ENCODE results near the gene MTFP1. TPM values are rescaled to one million over a fixed set of nuclear protein-coding genes. Genes with fewer than 3 reads are reported as not detected.
A peak's percentile ranks its signal among the peaks of the same experiment; 100 is the strongest.

MTFP1 gene
- total and polyA plus RNA-seq, 7 experiments from 2014 or later, result 10.2 to 68.2 (median 26.7) TPM

DNA sequence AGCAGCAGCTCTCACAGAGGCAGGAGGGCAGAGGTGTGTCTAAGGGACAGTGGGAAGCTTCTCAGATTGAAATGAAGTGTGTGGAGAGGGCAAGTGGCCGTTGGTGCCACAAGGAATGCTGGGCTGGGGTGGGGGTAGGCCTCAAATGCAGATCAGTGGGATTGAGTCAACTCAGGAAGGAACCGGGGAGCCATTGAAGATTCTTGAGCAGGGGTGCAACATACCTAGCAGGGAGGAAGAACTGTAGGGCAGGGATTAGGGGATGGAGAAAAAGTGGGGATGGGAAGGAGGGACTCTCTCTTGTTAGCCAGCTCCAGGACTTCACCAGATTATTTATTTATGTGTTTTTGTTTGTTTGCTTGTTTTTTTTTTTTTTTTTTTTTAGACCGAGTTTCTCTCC is 31.7 kb upstream of the MTFP1 start:
- ChIA-PET CTCF (interaction anchor here (0.6 to 4.8 kb wide), 4 partner anchors 31 to 131 kb away, joined by 3 to 38 read pairs (median 8); partner anchors contain the start of gene MTFP1), POLR2A (interaction anchor here (0.6 to 12.2 kb wide), 5 partner anchors 26 to 837 kb away, joined by 3 to 158 read pairs (median 3); partner anchors contain the start of gene MTFP1)
- H3K4me3 Mint-ChIP-seq, result peak overlapping the region in 2 of 10 donors; percentile 13 to 27
- intact Hi-C loops (cut with micrococcal nuclease), result loop anchor here in 1 of 2 donors (5.0 to 10.0 kb wide), 2 partner anchors 287 to 361 kb away; no protein-coding TSS in a partner anchor
- H3K27me3 Mint-ChIP-seq, result peaks cover 0 to 5% (median 0%) of the 10 kb centered on the region in 5 donors
- no peaks in the 10 kb centered on the region for H3K9me3 ChIP-seq (ENCODE audit: control insufficient read depth in 2 of 3, low read length in 3 of 3)
- no peak overlapping the region for H3K4me3 ChIP-seq (ENCODE audit: low read length)
- ATAC-seq (no peak), DNase-seq (no peak)
- H3K27me3 ChIP-seq (ENCODE audit: control insufficient read depth in 2 of 2, insufficient read depth in 2 of 2, low read length in 2 of 2), result no peaks in the 10 kb centered on the region
- H3K36me3 ChIP-seq (ENCODE audit: control insufficient read depth in 2 of 3, insufficient read depth in 3 of 3, low read length in 3 of 3), result peaks cover 0 to 4% (median 0%) of the 10 kb centered on the region in 3 experiments
- H3K27ac ChIP-seq (ENCODE audit: low read depth, low read length), result no peak overlapping the region
- H3K36me3 Mint-ChIP-seq, result peaks cover 0 to 3% (median 0%) of the 10 kb centered on the region in 5 donors
- peaks cover 11 to 26% of the 10 kb centered on the region in 2 donors for H3K4me1 ChIP-seq (ENCODE audit: control insufficient read depth in 2 of 2, insufficient read depth in 2 of 2, low read length in 2 of 2)
- no peaks in the 10 kb centered on the region for H3K9me3 Mint-ChIP-seq
- peak overlapping the region in 4 of 9 donors; percentile 28 to 94 (median 70) for H3K27ac Mint-ChIP-seq
- peaks cover 33 to 67% (median 55%) of the 10 kb centered on the region in 7 donors for H3K4me1 Mint-ChIP-seq

DNA sequence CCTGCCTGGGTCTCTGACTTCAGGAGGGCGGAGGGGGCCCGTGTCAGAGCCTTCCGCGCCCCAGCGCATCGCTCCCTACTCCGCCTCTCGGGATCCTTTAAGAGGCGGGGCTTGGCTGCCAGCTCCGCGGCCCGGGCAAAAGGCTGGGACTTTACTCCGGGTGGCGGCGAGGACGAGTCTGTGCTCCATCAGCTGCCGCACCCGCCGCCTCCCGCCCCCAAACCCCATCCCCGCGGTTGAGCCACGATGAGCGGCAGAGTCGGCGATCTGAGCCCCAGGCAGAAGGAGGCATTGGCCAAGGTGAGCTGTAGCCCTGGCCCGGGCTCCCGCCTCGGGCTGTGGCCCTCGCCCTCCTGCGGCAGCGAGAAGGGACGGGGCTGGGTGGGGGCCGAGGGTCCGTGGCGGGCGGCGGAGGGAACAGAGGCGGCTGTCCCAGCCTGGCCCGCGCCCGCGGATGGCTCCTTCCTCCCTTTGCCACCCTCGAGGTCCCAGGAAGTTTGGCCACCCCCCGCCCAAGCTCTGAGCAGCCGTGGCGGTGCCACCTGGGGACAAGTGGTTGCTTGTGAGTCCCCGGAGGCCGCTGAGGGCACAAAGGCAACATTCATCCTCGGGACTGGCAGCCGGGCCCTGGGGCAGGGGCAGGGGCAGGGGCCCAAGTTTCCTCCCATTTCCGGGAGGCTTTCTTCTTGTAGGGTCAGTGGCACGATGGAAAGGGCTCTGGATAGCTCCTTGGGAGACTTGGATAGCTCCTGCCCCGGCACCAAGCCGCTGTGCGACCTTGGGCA is 28.5 kb upstream of the MTFP1 start, which contains the start of gene SEC14L2:
TSS of gene SEC14L2 (plus strand) at position 148 of the 785 bp plus-strand sequence. CDS start at position 247, 99 bp downstream.
- peak within 1 kb of the TSS; percentile 85 to 95 (median 90) for H3K4me3 Mint-ChIP-seq
- peaks cover 12 to 22% of the 10 kb centered on the region in 2 donors for H3K4me1 ChIP-seq (ENCODE audit: control insufficient read depth in 2 of 2, insufficient read depth in 2 of 2, low read length in 2 of 2)
- no peaks in the 10 kb centered on the region for H3K9me3 ChIP-seq (ENCODE audit: control insufficient read depth in 2 of 3, low read length in 3 of 3)
- intact Hi-C loops (cut with micrococcal nuclease), result loop anchor here (1.0 to 10.0 kb wide), 3 partner anchors 27 to 358 kb away; no protein-coding TSS in a partner anchor
- peak within 1 kb of the TSS; percentile 77 for H3K27ac ChIP-seq (ENCODE audit: low read depth, low read length)
- H3K9me3 Mint-ChIP-seq, result no peaks in the 10 kb centered on the region
- peaks cover 29 to 69% (median 46%) of the 10 kb centered on the region in 7 donors for H3K4me1 Mint-ChIP-seq
- H3K36me3 ChIP-seq (ENCODE audit: control insufficient read depth in 2 of 3, insufficient read depth in 3 of 3, low read length in 3 of 3), result peaks cover 0 to 4% (median 0%) of the 10 kb centered on the region in 3 experiments
- ATAC-seq (peak; percentile 81), DNase-seq (peak; percentile 26 to 73 (median 50))
- peak within 1 kb of the TSS; percentile 71 for H3K4me3 ChIP-seq (ENCODE audit: low read length)
- H3K27me3 ChIP-seq (ENCODE audit: control insufficient read depth in 2 of 2, insufficient read depth in 2 of 2, low read length in 2 of 2), result no peaks in the 10 kb centered on the region
- CTCF ChIA-PET, result interaction anchor here (0.5 to 4.8 kb wide), 9 partner anchors 10 to 189 kb away, joined by 3 to 38 read pairs (median 3); partner anchors contain the start of genes MTFP1 and RNF215
- peaks cover 0 to 5% (median 0%) of the 10 kb centered on the region in 5 donors for H3K27me3 Mint-ChIP-seq
- POLR2A ChIA-PET, result interaction anchor here (0.8 to 12.2 kb wide), 11 partner anchors 9 to 475 kb away, joined by 3 to 158 read pairs (median 5); partner anchors contain the start of genes CASTOR1, CCDC157, MTFP1 and SF3A1
- H3K36me3 Mint-ChIP-seq, result peaks cover 0 to 5% (median 0%) of the 10 kb centered on the region in 5 donors
- H3K27ac Mint-ChIP-seq, result peak within 1 kb of the TSS; percentile 77 to 94 (median 91)

DNA sequence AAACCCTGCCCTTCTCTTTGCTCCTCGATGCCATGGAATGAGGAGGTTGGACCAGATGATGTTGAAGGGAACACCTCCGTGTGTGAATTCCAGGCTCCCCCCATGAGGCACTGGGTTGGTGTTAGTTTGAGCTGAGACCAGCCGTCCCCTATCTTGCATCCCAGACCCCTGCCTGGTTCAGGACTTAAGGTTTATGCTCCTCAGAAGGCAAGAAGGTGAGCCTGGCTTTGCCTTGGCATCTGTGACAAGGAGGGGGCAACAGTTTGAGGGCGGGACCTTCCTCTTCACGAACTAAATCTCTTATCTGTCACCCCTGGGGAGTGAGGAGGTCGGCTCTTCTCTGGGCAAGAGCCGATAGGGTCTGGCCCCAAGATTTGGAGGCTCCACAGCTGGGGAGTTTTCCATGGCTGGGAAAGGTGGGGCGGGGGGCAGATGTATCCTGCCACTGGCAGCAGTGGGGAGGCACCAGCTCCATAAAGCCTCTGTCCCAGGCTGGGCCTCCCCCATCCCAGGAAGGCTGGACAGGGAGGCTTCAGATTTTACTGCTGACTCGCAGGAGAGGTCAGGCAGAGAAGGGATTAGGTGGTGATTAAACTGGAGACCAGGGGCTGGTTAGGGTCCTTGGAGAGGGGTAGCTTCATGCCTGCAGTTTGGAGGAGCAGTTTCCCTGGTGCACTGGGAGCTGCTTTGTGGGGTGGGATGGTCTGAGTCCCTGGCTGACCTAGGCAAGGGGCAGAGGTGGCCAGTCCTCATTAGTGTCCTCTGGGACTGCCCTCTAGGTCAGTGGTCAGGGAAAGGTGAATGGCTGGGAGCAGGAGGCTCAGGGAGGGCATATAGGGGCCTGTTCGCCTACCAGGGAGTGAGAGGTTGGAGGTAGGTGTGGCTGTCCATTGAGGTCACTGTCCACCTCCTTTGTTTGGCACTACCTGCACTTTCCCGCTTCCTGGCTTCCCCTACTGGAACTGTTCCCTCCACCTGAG is 27.6 kb upstream of the MTFP1 start:
- H3K27ac Mint-ChIP-seq, result peak overlapping the region; percentile 52 to 92 (median 89)
- peaks cover 0 to 5% (median under 1%) of the 10 kb centered on the region in 5 donors for H3K36me3 Mint-ChIP-seq
- peak in 1 of 9 donors; percentile 18 for DNase-seq
- peak overlapping the region; percentile 85 to 95 (median 90) for H3K4me3 Mint-ChIP-seq
- no peaks in the 10 kb centered on the region for H3K27me3 ChIP-seq (ENCODE audit: control insufficient read depth in 2 of 2, insufficient read depth in 2 of 2, low read length in 2 of 2)
- no peaks in the 10 kb centered on the region for H3K9me3 ChIP-seq (ENCODE audit: control insufficient read depth in 2 of 3, low read length in 3 of 3)
- peaks cover 24 to 61% (median 40%) of the 10 kb centered on the region in 7 donors for H3K4me1 Mint-ChIP-seq
- intact Hi-C loops (cut with micrococcal nuclease), result loop anchor here (1.0 to 10.0 kb wide), 2 partner anchors 28 to 357 kb away; no protein-coding TSS in a partner anchor
- H3K27me3 Mint-ChIP-seq, result peaks cover 0 to 5% (median 0%) of the 10 kb centered on the region in 5 donors
- H3K36me3 ChIP-seq (ENCODE audit: control insufficient read depth in 2 of 3, insufficient read depth in 3 of 3, low read length in 3 of 3), result peaks cover 0 to 4% (median 0%) of the 10 kb centered on the region in 3 experiments
- ATAC-seq, result no peak
- H3K4me1 ChIP-seq (ENCODE audit: control insufficient read depth in 2 of 2, insufficient read depth in 2 of 2, low read length in 2 of 2), result peaks cover 12 to 22% of the 10 kb centered on the region in 2 donors
- peak overlapping the region; percentile 77 for H3K27ac ChIP-seq (ENCODE audit: low read depth, low read length)
- ChIA-PET POLR2A (interaction anchor here (0.8 to 12.2 kb wide), 9 partner anchors 8 to 476 kb away, joined by 3 to 158 read pairs (median 8); partner anchors contain the start of genes CASTOR1, CCDC157, MTFP1 and SF3A1), CTCF (interaction anchor here (0.6 to 4.8 kb wide), 8 partner anchors 9 to 127 kb away, joined by 3 to 38 read pairs (median 5); partner anchors contain the start of genes CASTOR1, MTFP1 and RNF215)
- H3K9me3 Mint-ChIP-seq, result no peaks in the 10 kb centered on the region
- H3K4me3 ChIP-seq (ENCODE audit: low read length), result peak overlapping the region; percentile 71

DNA sequence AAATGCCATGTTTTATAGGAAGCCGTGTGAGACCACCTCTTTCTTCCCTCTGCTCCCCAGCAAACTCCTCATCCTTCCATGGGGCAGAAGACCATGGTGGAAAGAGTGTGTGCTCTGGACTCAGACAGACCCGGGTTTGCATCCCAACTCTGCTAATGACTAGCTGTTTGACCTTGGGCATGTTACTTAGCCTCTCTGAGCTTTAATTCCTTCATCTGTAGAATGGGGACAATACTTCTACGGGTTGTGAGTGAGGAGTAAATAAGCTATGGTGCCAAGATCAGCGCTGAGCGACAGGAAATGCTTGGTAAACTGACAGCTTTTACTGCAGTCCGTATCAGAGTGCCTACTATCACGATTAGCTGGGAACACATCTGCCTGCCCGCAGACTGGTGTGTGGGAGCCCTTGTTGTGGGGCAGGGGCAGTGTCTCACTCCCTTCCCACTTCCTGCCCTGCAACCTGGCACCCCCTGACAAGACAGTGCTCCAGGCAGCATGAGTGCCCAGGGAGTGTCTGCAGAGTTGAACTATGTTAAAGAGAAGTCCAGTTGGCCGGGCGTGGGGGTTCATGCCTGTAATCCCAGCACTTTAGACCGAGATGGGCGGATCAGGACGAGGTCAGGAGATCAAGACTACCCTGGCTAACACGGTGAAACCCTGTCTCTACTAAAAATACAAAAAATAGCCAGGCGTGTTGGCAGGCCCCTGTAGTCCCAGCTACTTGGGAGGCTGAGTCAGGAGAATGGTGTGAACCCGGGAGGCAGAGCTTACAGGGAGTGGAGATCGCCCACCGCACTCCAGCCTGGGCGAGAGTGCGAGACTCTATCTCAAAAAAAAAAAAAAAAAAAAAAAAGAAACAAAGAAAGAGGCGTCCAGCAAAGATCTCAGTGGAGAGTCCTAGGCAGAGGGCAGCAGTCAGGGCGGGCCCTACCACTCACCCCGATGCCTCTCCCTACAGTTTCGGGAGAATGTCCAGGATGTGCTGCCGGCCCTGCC is 26.6 kb upstream of the MTFP1 start:
- H3K27ac Mint-ChIP-seq, result peak overlapping the region; percentile 51 to 92 (median 89)
- peak in 1 of 9 donors; percentile 22 for DNase-seq
- POLR2A ChIA-PET, result interaction anchor here (1.2 to 12.2 kb wide), 3 partner anchors 12 to 42 kb away, joined by 3 to 158 read pairs (median 52); partner anchors contain the start of genes CCDC157, MTFP1 and SF3A1
- Histone ChIP-seq H3K27me3 (ENCODE audit: control insufficient read depth in 2 of 2, insufficient read depth in 2 of 2, low read length in 2 of 2) (no peaks in the 10 kb centered on the region), H3K27ac (ENCODE audit: low read depth, low read length) (peak overlapping the region; percentile 77), H3K4me1 (ENCODE audit: control insufficient read depth in 2 of 2, insufficient read depth in 2 of 2, low read length in 2 of 2) (peaks cover 12 to 22% of the 10 kb centered on the region in 2 donors), H3K9me3 (ENCODE audit: control insufficient read depth in 2 of 3, low read length in 3 of 3) (no peaks in the 10 kb centered on the region), H3K4me3 (ENCODE audit: low read length) (peak overlapping the region; percentile 38), H3K36me3 (ENCODE audit: control insufficient read depth in 2 of 3, insufficient read depth in 3 of 3, low read length in 3 of 3) (peaks cover 0 to 4% (median 0%) of the 10 kb centered on the region in 3 experiments)
- peaks cover 0 to 4% (median 3%) of the 10 kb centered on the region in 5 donors for H3K36me3 Mint-ChIP-seq
- H3K9me3 Mint-ChIP-seq, result no peaks in the 10 kb centered on the region
- CTCF ChIA-PET, result interaction anchor here (0.6 to 2.9 kb wide), 4 partner anchors 10 to 129 kb away, joined by 3 to 12 read pairs (median 6); partner anchors contain the start of gene CASTOR1
- peak overlapping the region; percentile 85 to 95 (median 90) for H3K4me3 Mint-ChIP-seq
- peaks cover 16 to 56% (median 32%) of the 10 kb centered on the region in 7 donors for H3K4me1 Mint-ChIP-seq
- no peak for ATAC-seq
- peaks cover 0 to 5% (median 0%) of the 10 kb centered on the region in 5 donors for H3K27me3 Mint-ChIP-seq
- intact Hi-C loops (cut with micrococcal nuclease), result loop anchor here in 1 of 2 donors (10.0 kb wide), 1 partner anchor 356 kb away; no protein-coding TSS in a partner anchor

DNA sequence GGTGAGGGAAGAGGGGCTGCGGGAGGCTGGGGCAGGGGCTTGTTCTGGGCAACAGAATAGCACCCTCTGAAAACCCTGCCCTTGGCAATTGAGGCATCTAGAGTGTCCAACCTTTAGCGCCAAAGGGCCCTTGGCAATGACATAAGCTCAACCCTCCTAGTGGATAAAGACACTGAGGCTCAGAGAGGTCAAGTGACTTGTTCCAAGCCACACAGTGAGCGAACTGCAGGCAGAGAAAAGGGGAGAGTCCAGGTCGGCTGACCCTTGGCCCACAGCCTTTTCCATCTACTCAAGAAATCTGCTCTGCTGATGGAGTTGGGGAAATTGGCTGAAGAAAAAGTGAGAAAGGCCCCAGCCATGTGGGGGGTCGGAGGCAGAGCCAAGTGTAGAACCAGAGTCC is 25.9 kb upstream of the MTFP1 start:
- peaks cover 0 to 4% (median 3%) of the 10 kb centered on the region in 5 donors for H3K36me3 Mint-ChIP-seq
- CTCF ChIA-PET, result no interaction called here
- no peaks in the 10 kb centered on the region for H3K27me3 ChIP-seq (ENCODE audit: control insufficient read depth in 2 of 2, insufficient read depth in 2 of 2, low read length in 2 of 2)
- H3K27me3 Mint-ChIP-seq, result peaks cover 0 to 5% (median 0%) of the 10 kb centered on the region in 5 donors
- ATAC-seq (no peak), DNase-seq (no peak)
- POLR2A ChIA-PET, result interaction anchor here (6.0 to 12.2 kb wide), 2 partner anchors 11 to 25 kb away, joined by 52 to 158 read pairs; partner anchors contain the start of gene MTFP1
- H3K27ac ChIP-seq (ENCODE audit: low read depth, low read length), result no peak overlapping the region
- no peaks in the 10 kb centered on the region for H3K9me3 ChIP-seq (ENCODE audit: control insufficient read depth in 2 of 3, low read length in 3 of 3)
- no peak overlapping the region for H3K4me3 Mint-ChIP-seq
- intact Hi-C loops (cut with micrococcal nuclease), result loop anchor here in 1 of 2 donors (10.0 kb wide), 1 partner anchor 355 kb away; no protein-coding TSS in a partner anchor
- H3K27ac Mint-ChIP-seq, result peak overlapping the region in 7 of 9 donors; percentile 7 to 92 (median 36)
- peaks cover 12 to 22% of the 10 kb centered on the region in 2 donors for H3K4me1 ChIP-seq (ENCODE audit: control insufficient read depth in 2 of 2, insufficient read depth in 2 of 2, low read length in 2 of 2)
- no peaks in the 10 kb centered on the region for H3K9me3 Mint-ChIP-seq
- H3K4me1 Mint-ChIP-seq, result peaks cover 16 to 57% (median 31%) of the 10 kb centered on the region in 7 donors
- no peak overlapping the region for H3K4me3 ChIP-seq (ENCODE audit: low read length)
- H3K36me3 ChIP-seq (ENCODE audit: control insufficient read depth in 2 of 3, insufficient read depth in 3 of 3, low read length in 3 of 3), result peaks cover 0 to 4% (median 0%) of the 10 kb centered on the region in 3 experiments
